IMR-90 (cell line): ENCODE results near the gene ZEB2. TPM values are rescaled to one million over a fixed set of nuclear protein-coding genes. Genes with fewer than 3 reads are reported as not detected.

Source experiments
- ATAC-seq: fragments of 200-7000 bp; cut with Tn5 transposase; 2 replicates; pipeline ENCODE4 v1.9.1; 2020; ENCODE audit warnings: low read depth, mild to moderate bottlenecking, moderate library complexity
- BruUV-seq: library from RNA; stranded (reverse); fragments of 400-500 nt; replicated peaks from 2 replicates; lab custom pipeline; 2021; lab: Mats Ljungman, UMichigan
- CTCF ChIA-PET: fragments of 300-600 bp; formaldehyde crosslinking; extraction: SDS; loops from one replicate; lab custom pipeline; 2021; ENCODE audit warnings: antibody characterized with exemption; lab: Yijun Ruan, JAX
- POLR2A ChIA-PET: fragments of 300-600 bp; sonication (Branson Sonifier 250); formaldehyde crosslinking; loops from one replicate; lab custom pipeline; 2022; ENCODE audit warnings: antibody characterized with exemption; ENCODE audit not compliant: unreplicated experiment; lab: Charles Lee
- DNase-seq: peaks from one replicate; pipeline ENCODE4 v3.0.0; 2013
- H2AFZ ChIP-seq: replicated peaks from 2 replicates; pipeline ENCODE3; 2013; ENCODE audit warnings: low read length, mild to moderate bottlenecking; ENCODE audit not compliant: poor library complexity
- H2AK5ac ChIP-seq: 2 replicates; pipeline ENCODE4 v1.6.1; 2013; ENCODE audit warnings: low read depth, low read length, inconsistent platforms
- H2AK9ac ChIP-seq: replicated peaks from 2 replicates; pipeline ENCODE3; 2013; ENCODE audit warnings: mild to moderate bottlenecking, low read depth, low read length, moderate library complexity; ENCODE audit not compliant: poor library complexity
- H2BK120ac ChIP-seq: 2 replicates; pipeline ENCODE4 v1.6.1; 2013; ENCODE audit warnings: low read depth, low read length, inconsistent platforms
- H2BK15ac ChIP-seq: 3 replicates; pipeline ENCODE4 v1.6.1; 2013; ENCODE audit warnings: low read depth, low read length, inconsistent platforms
- H2BK20ac ChIP-seq: 2 replicates; pipeline ENCODE4 v1.6.1; 2013; ENCODE audit warnings: low read depth, mild to moderate bottlenecking, inconsistent platforms, low read length, moderate library complexity
- H2BK5ac ChIP-seq: 2 replicates; pipeline ENCODE4 v1.6.1; 2013; ENCODE audit warnings: mild to moderate bottlenecking, low read depth, low read length, inconsistent platforms; ENCODE audit not compliant: poor library complexity, severe bottlenecking
- H3K14ac ChIP-seq: replicated peaks from 2 replicates; pipeline ENCODE4 v1.6.1; 2013; ENCODE audit warnings: low read depth, low read length, inconsistent platforms
- H3K18ac ChIP-seq: 2 replicates; pipeline ENCODE4 v1.6.1; 2013; ENCODE audit warnings: low read depth, low read length, control low read depth
- H3K23ac ChIP-seq: 2 replicates; pipeline ENCODE4 v1.6.1; 2013; ENCODE audit warnings: low read depth, low read length, inconsistent platforms
- H3K27ac ChIP-seq: 2 replicates; pipeline ENCODE4 v1.5.1; 2013; ENCODE audit warnings: mild to moderate bottlenecking, control low read depth, low read length; ENCODE audit not compliant: insufficient read depth
- H3K27me3 ChIP-seq: 2 replicates; pipeline ENCODE4 v1.6.1; 2013; ENCODE audit warnings: low read length; ENCODE audit not compliant: control insufficient read depth, insufficient read depth
- H3K36me3 ChIP-seq: 2 replicates; pipeline ENCODE4 v1.6.1; 2013; ENCODE audit warnings: low read length, mixed read lengths; ENCODE audit not compliant: control insufficient read depth, insufficient read depth
- H3K4ac ChIP-seq: 2 replicates; pipeline ENCODE4 v1.6.1; 2013; ENCODE audit warnings: low read depth, low read length, inconsistent platforms
- H3K4me1 ChIP-seq: 2 replicates; pipeline ENCODE4 v1.6.1; 2013; ENCODE audit warnings: low read length, mixed read lengths; ENCODE audit not compliant: control insufficient read depth, insufficient read depth
- H3K4me2 ChIP-seq: 2 replicates; pipeline ENCODE4 v1.6.1; 2013; ENCODE audit warnings: low read depth, mild to moderate bottlenecking, control low read depth, low read length, moderate library complexity
- H3K4me3 ChIP-seq: 2 replicates; pipeline ENCODE4 v1.5.1; 2013; ENCODE audit warnings: low read depth, mild to moderate bottlenecking, control low read depth, low read length, moderate library complexity; ENCODE audit not compliant: insufficient read depth
- H3K56ac ChIP-seq: 2 replicates; pipeline ENCODE4 v1.6.1; 2013; ENCODE audit warnings: low read length, inconsistent platforms; ENCODE audit not compliant: insufficient read depth; ENCODE audit errors: extremely low read depth
- H3K79me1 ChIP-seq, 2 experiments: 2 replicates each; pipeline ENCODE4 v1.6.1; 2013; ENCODE audit warnings: low read length in 2 of 2, inconsistent platforms in 1 of 2, low read depth in 1 of 2
- H3K9ac ChIP-seq: 2 replicates; pipeline ENCODE4 v1.6.1; 2013; ENCODE audit warnings: low read depth, low read length, control low read depth
- H3K9me1 ChIP-seq: 2 replicates; pipeline ENCODE4 v1.6.1; 2013; ENCODE audit warnings: low read length, inconsistent platforms; ENCODE audit not compliant: insufficient read depth
- H3K9me3 ChIP-seq: 2 replicates; pipeline ENCODE4 v1.6.1; 2013; ENCODE audit warnings: low read length; ENCODE audit not compliant: control insufficient read depth, insufficient read depth
- H4K20me1 ChIP-seq: 2 replicates; pipeline ENCODE4 v1.6.1; 2013; ENCODE audit warnings: low read length, inconsistent platforms; ENCODE audit not compliant: insufficient read depth
- H4K5ac ChIP-seq: 2 replicates; pipeline ENCODE4 v1.6.1; 2013; ENCODE audit warnings: mild to moderate bottlenecking, low read depth, low read length, control low read depth
- H4K8ac ChIP-seq, 2 experiments: 2 replicates each; pipeline ENCODE4 v1.6.1; 2013; ENCODE audit warnings: low read depth in 2 of 2, low read length in 2 of 2, control low read depth in 1 of 2, inconsistent platforms in 1 of 2
- H4K91ac ChIP-seq: 2 replicates; pipeline ENCODE4 v1.6.1; 2013; ENCODE audit warnings: low read depth, low read length, inconsistent platforms; ENCODE audit not compliant: insufficient read depth
- BHLHE40 ChIP-seq: fragments of 150-350 bp; IDR thresholded peaks from 2 replicates; pipeline ENCODE4 v1.6.1; 2016; ENCODE audit warnings: mild to moderate bottlenecking, low read depth, low read length
- CEBPB ChIP-seq: IDR thresholded peaks from 2 replicates; pipeline ENCODE4 v1.6.1; 2012; ENCODE audit warnings: low read depth, low read length, improper control_type of control experiment
- CHD1 ChIP-seq: IDR thresholded peaks from 2 replicates; pipeline ENCODE4 v1.6.1; 2012; ENCODE audit warnings: low read depth, low read length, improper control_type of control experiment
- FOS ChIP-seq: fragments of 150-350 bp; IDR thresholded peaks from 2 replicates; pipeline ENCODE4 v1.6.1; 2016; ENCODE audit warnings: low read depth, low read length
- MAZ ChIP-seq: IDR thresholded peaks from 2 replicates; pipeline ENCODE4 v1.6.1; 2012; ENCODE audit warnings: low read depth, mild to moderate bottlenecking, low read length, improper control_type of control experiment, moderate library complexity, borderline replicate concordance
- MXI1 ChIP-seq: IDR thresholded peaks from 2 replicates; pipeline ENCODE4 v1.6.1; 2012; ENCODE audit warnings: low read depth, mild to moderate bottlenecking, low read length, moderate library complexity, borderline replicate concordance
- NFE2L2 ChIP-seq: fragments of 150-350 bp; IDR thresholded peaks from 2 replicates; pipeline ENCODE4 v1.6.1; 2016; ENCODE audit warnings: low read depth, mild to moderate bottlenecking, low read length
- RAD21 ChIP-seq: IDR thresholded peaks from 2 replicates; pipeline ENCODE4 v1.6.1; 2012; ENCODE audit warnings: low read length, improper control_type of control experiment
- RCOR1 ChIP-seq: IDR thresholded peaks from 2 replicates; pipeline ENCODE4 v1.6.1; 2012; ENCODE audit warnings: mild to moderate bottlenecking, low read length, improper control_type of control experiment; ENCODE audit not compliant: insufficient replicate concordance
- RFX5 ChIP-seq: IDR thresholded peaks from 2 replicates; pipeline ENCODE4 v1.8.0; 2012; ENCODE audit warnings: low read depth, mild to moderate bottlenecking, low read length, moderate library complexity
- SMC3 ChIP-seq: fragments of 150-350 bp; IDR thresholded peaks from 2 replicates; pipeline ENCODE4 v1.6.1; 2016; ENCODE audit warnings: low read depth, mild to moderate bottlenecking, antibody characterized with exemption, low read length, moderate library complexity
- WGBS, 2 experiments: methylation state at CpG; one replicate each; pipeline versions ENCODE4 v1.1.5 to v1.1.7; 2013; ENCODE audit warnings: missing lambda C conversion rate in 2 of 2; ENCODE audit not compliant: insufficient read length in 1 of 2; ENCODE audit errors: extremely low coverage in 2 of 2; 5-methylcytosine and 5-hydroxymethylcytosine counted together
- dilution Hi-C: fragments of 300-500 bp; cut with HindIII; formaldehyde crosslinking; loops from one replicate; pipeline ENCODE4 v1.14.3; 2018; ENCODE audit warnings: low sequenced_read_pairs; ENCODE audit not compliant: unreplicated experiment
- in situ Hi-C: fragments of 300-500 bp; cut with MboI; formaldehyde crosslinking; loops from 3 replicates; pipeline ENCODE4 v1.14.3; 2019; ENCODE audit warnings: low sequenced_read_pairs, inconsistent platforms, mixed read lengths
- intact Hi-C: fragments of 100-400 bp; cut with micrococcal nuclease; formaldehyde crosslinking; loops from 2 replicates; pipeline ENCODE4 v1.10.0; 2022
- polyA plus RNA-seq, 3 experiments: library from polyadenylated mRNA; depleted of rRNA; stranded (reverse); fragments of >200 nt; gene quantifications; 2 replicates each; pipeline ENCODE4 v1.2.3, GENCODE V29; 2012; ENCODE audit warnings: low replicate concordance in 1 of 3
- total RNA-seq: library from RNA; depleted of rRNA; stranded (reverse); fragments of >200 nt; gene quantifications from 2 replicates; pipeline ENCODE4 v1.2.3, GENCODE V29; 2012
- TF ChIP-seq, protein P1 (sequence below): fragments of 150-350 bp; IDR thresholded peaks from 2 replicates; pipeline ENCODE4 v1.6.1; 2017; ENCODE audit warnings: mild to moderate bottlenecking, antibody characterized with exemption, low read length, low read depth
- TF ChIP-seq, protein P2 (sequence below): fragments of 150-350 bp; IDR thresholded peaks from 2 replicates; pipeline ENCODE4 v1.6.1; 2016; ENCODE audit warnings: low read depth, mild to moderate bottlenecking, low read length, moderate library complexity, borderline replicate concordance

Gene ZEB2
- total and polyA plus RNA-seq, 2 of the 4 experiments (the other 2 are of a cell fraction) = 22.4 to 50.9 TPM

DNA sequence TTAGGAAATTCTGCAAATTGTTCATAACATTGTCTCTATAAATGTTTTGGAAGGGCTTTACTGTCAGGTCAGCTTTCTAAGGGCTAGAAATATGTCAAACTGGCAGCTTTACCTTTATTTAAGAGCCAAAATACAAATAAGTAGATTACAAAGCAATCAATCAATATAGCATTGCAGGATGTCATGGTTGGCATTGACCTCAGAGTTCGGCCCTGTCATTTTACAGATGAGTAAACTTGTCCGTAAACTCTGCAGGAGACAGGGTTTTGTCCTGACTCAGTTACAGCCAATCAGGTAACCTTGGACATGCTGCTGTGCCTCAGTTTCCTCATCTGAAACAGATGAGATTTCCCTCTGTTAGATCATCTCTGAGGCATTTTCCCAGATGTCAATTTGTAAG is 25.9 kb upstream of the ZEB2 start:
- Histone ChIP-seq H3K4me3 (no peak overlapping the region), H2AFZ (no peak overlapping the region), H2BK15ac (no peak overlapping the region), H4K5ac (no peak overlapping the region), H4K8ac (no peak overlapping the region), H3K27me3 (no peaks in the 10 kb centered on the region), H3K79me1 (no peaks in the 10 kb centered on the region), H4K20me1 (no peaks in the 10 kb centered on the region), H3K56ac (no peak overlapping the region), H3K9ac (no peak overlapping the region), H3K27ac (no peak overlapping the region), H3K4me1 (peaks cover 3% of the 10 kb centered on the region), H3K23ac (no peak overlapping the region), H3K4ac (no peak overlapping the region), H2AK9ac (no peak overlapping the region), H3K9me3 (no peaks in the 10 kb centered on the region; the same call in 1 of the 2 replicates), H3K14ac (no peak overlapping the region), H3K36me3 (no peaks in the 10 kb centered on the region), H2BK20ac (no peak overlapping the region), H4K91ac (no peak overlapping the region), H2AK5ac (no peak overlapping the region), H3K18ac (no peak overlapping the region), H2BK5ac (no peak overlapping the region), H2BK120ac (no peak overlapping the region), H3K9me1 (peaks cover 3% of the 10 kb centered on the region; the same call in 1 of the 2 replicates), H3K4me2 (no peak overlapping the region)
- intact Hi-C loops = no loop called here
- in situ Hi-C loops = no loop called here
- WGBS, 2 experiments = 92% methylated on average over 2 of the region's 2 CpGs; no CpG with 5 or more reads in 1 of the 2 experiments
- no peak for TF ChIP-seq CHD1
- TF ChIP-seq MAZ = no peak
- TF ChIP-seq RFX5 = no peak
- TF ChIP-seq, protein P1, sequence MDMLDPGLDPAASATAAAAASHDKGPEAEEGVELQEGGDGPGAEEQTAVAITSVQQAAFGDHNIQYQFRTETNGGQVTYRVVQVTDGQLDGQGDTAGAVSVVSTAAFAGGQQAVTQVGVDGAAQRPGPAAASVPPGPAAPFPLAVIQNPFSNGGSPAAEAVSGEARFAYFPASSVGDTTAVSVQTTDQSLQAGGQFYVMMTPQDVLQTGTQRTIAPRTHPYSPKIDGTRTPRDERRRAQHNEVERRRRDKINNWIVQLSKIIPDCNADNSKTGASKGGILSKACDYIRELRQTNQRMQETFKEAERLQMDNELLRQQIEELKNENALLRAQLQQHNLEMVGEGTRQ = no peak
- no peak for TF ChIP-seq SMC3
- no peak for TF ChIP-seq CEBPB
- TF ChIP-seq RCOR1 = no peak
- TF ChIP-seq, protein P2, sequence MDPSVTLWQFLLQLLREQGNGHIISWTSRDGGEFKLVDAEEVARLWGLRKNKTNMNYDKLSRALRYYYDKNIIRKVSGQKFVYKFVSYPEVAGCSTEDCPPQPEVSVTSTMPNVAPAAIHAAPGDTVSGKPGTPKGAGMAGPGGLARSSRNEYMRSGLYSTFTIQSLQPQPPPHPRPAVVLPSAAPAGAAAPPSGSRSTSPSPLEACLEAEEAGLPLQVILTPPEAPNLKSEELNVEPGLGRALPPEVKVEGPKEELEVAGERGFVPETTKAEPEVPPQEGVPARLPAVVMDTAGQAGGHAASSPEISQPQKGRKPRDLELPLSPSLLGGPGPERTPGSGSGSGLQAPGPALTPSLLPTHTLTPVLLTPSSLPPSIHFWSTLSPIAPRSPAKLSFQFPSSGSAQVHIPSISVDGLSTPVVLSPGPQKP = no peak
- TF ChIP-seq BHLHE40 = no peak
- TF ChIP-seq NFE2L2 = no peak
- TF ChIP-seq FOS = no peak
- no peak for TF ChIP-seq MXI1
- TF ChIP-seq RAD21 = no peak
- no peak for DNase-seq
- BruUV-seq = no TSS peak
- no peak for ATAC-seq
- dilution Hi-C loops = no loop called here
- POLR2A ChIA-PET = no interaction called here
- CTCF ChIA-PET = no interaction called here
